ENCODE data around the gene MRGPRG.

The MRGPRG gene

GRCh38 chr11:3219281-3219892, 774 bp upstream of the MRGPRG start:
- H3K4me2 ChIP-seq (ENCODE audit: low read depth, low read length, poor library complexity, severe bottlenecking) = no peak overlapping the region
- H3K4me3 ChIP-seq (ENCODE audit: low read length, poor library complexity, severe bottlenecking) = no peak overlapping the region
- no peaks in the 10 kb centered on the region for H3K79me2 ChIP-seq (ENCODE audit: insufficient read depth, low read length)
- no peaks in the 10 kb centered on the region for H3F3A ChIP-seq (ENCODE audit: low read depth)
- H4K20me1 ChIP-seq (ENCODE audit: insufficient read depth, low read length, poor library complexity, severe bottlenecking) = no peaks in the 10 kb centered on the region
- H3K9me3 ChIP-seq (ENCODE audit: insufficient read depth, low read depth, low read length) = no peaks in the 10 kb centered on the region
- no peaks in the 10 kb centered on the region for H3K9me2 ChIP-seq (replicated peaks; ENCODE audit: low read depth, low read length)
- no peak overlapping the region for H3K9ac ChIP-seq (ENCODE audit: low read depth, low read length, poor library complexity, severe bottlenecking)
- H3K27me3 ChIP-seq (ENCODE audit: insufficient read depth, low read length, poor library complexity, severe bottlenecking) = no peaks in the 10 kb centered on the region
- no peak overlapping the region for H2AFZ ChIP-seq (ENCODE audit: low read length)
- no peaks in the 10 kb centered on the region for H3K36me3 ChIP-seq (ENCODE audit: insufficient read depth, low read length)
- peaks cover 69% of the 10 kb centered on the region for H3K4me1 ChIP-seq (ENCODE audit: insufficient read depth, low read length, poor library complexity, severe bottlenecking)
- TF ChIP-seq, protein P1, sequence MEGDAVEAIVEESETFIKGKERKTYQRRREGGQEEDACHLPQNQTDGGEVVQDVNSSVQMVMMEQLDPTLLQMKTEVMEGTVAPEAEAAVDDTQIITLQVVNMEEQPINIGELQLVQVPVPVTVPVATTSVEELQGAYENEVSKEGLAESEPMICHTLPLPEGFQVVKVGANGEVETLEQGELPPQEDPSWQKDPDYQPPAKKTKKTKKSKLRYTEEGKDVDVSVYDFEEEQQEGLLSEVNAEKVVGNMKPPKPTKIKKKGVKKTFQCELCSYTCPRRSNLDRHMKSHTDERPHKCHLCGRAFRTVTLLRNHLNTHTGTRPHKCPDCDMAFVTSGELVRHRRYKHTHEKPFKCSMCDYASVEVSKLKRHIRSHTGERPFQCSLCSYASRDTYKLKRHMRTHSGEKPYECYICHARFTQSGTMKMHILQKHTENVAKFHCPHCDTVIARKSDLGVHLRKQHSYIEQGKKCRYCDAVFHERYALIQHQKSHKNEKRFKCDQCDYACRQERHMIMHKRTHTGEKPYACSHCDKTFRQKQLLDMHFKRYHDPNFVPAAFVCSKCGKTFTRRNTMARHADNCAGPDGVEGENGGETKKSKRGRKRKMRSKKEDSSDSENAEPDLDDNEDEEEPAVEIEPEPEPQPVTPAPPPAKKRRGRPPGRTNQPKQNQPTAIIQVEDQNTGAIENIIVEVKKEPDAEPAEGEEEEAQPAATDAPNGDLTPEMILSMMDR (conservative IDR thresholded peaks at IDR 0.05; ENCODE audit: low read length) = no peak
- no peak for TF ChIP-seq EZH2phosphoT487 (IDR thresholded peaks at IDR 0.05; ENCODE audit: borderline replicate concordance)

GRCh38 chr11:3217818-3218482, 663 bp downstream of the MRGPRG start:
- H3K9ac ChIP-seq (ENCODE audit: low read depth, low read length, poor library complexity, severe bottlenecking) = peak overlapping the region; percentile 9
- H3K27me3 ChIP-seq (ENCODE audit: insufficient read depth, low read length, poor library complexity, severe bottlenecking) = no peaks in the 10 kb centered on the region
- H3K9me3 ChIP-seq (ENCODE audit: insufficient read depth, low read depth, low read length) = no peaks in the 10 kb centered on the region
- H3K4me2 ChIP-seq (ENCODE audit: low read depth, low read length, poor library complexity, severe bottlenecking) = no peak overlapping the region
- H3K9me2 ChIP-seq (replicated peaks; ENCODE audit: low read depth, low read length) = no peaks in the 10 kb centered on the region
- no peak overlapping the region for H3K4me3 ChIP-seq (ENCODE audit: low read length, poor library complexity, severe bottlenecking)
- no peaks in the 10 kb centered on the region for H3F3A ChIP-seq (ENCODE audit: low read depth)
- H3K79me2 ChIP-seq (ENCODE audit: insufficient read depth, low read length) = no peaks in the 10 kb centered on the region
- no peaks in the 10 kb centered on the region for H4K20me1 ChIP-seq (ENCODE audit: insufficient read depth, low read length, poor library complexity, severe bottlenecking)
- no peaks in the 10 kb centered on the region for H3K36me3 ChIP-seq (ENCODE audit: insufficient read depth, low read length)
- no peak overlapping the region; the same call in 1 of the 2 replicates for H2AFZ ChIP-seq (ENCODE audit: low read length)
- TF ChIP-seq EZH2phosphoT487 (IDR thresholded peaks at IDR 0.05; ENCODE audit: borderline replicate concordance) = no peak
- TF ChIP-seq, protein P1 (conservative IDR thresholded peaks at IDR 0.05; ENCODE audit: low read length) = no peak
- H3K4me1 ChIP-seq (ENCODE audit: insufficient read depth, low read length, poor library complexity, severe bottlenecking) = peaks cover 55% of the 10 kb centered on the region

DNA sequence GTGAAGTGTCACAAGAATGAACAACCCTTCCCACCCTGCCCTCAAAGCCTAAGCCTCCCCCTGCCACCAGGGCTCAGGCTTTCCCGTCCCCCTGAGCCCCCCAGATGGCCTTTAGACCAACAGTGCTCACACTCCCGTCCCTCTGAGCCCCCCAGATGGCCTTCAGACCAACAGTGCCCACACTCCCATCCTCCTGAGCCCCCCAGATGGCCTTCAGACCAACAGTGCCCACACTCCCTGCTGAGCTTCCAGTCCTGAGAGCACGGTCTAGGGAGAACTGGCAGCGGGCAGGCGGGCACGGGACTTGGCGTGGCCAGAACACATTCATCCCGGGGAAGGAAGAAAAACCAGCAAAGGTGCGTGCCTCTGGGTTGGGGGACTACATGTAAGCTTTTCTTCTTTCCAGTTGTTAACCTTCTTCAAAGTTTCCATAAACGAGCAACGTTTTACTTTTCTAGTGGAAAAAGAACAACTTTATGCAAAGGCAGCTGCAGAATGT, 2.5 kb downstream of the MRGPRG start:
- Histone ChIP-seq H2AFZ (ENCODE audit: low read length) (no peak overlapping the region), H3K27me3 (ENCODE audit: insufficient read depth, low read length, poor library complexity, severe bottlenecking) (no peaks in the 10 kb centered on the region), H3F3A (ENCODE audit: low read depth) (no peaks in the 10 kb centered on the region), H3K9me3 (ENCODE audit: insufficient read depth, low read depth, low read length) (no peaks in the 10 kb centered on the region), H3K36me3 (ENCODE audit: insufficient read depth, low read length) (no peaks in the 10 kb centered on the region), H3K9me2 (replicated peaks; ENCODE audit: low read depth, low read length) (no peaks in the 10 kb centered on the region), H3K4me2 (ENCODE audit: low read depth, low read length, poor library complexity, severe bottlenecking) (no peak overlapping the region), H4K20me1 (ENCODE audit: insufficient read depth, low read length, poor library complexity, severe bottlenecking) (no peaks in the 10 kb centered on the region), H3K4me1 (ENCODE audit: insufficient read depth, low read length, poor library complexity, severe bottlenecking) (peaks cover 38% of the 10 kb centered on the region), H3K79me2 (ENCODE audit: insufficient read depth, low read length) (no peaks in the 10 kb centered on the region), H3K9ac (ENCODE audit: low read depth, low read length, poor library complexity, severe bottlenecking) (peak overlapping the region; percentile 23), H3K4me3 (ENCODE audit: low read length, poor library complexity, severe bottlenecking) (no peak overlapping the region)
- TF ChIP-seq, protein P1 (conservative IDR thresholded peaks at IDR 0.05; ENCODE audit: low read length) = no peak
- no peak for TF ChIP-seq EZH2phosphoT487 (IDR thresholded peaks at IDR 0.05; ENCODE audit: borderline replicate concordance)

Measured in Loucy (cell line).